Endothelial cell of umbilical vein (primary cell): ENCODE results near the gene TMEM267.
"Not testable (repeated sequence)": the region's sequence is repeated elsewhere in the genome, so short reads cannot be mapped to it uniquely, and the experiment has no call there.

Source experiments
- CTCF ChIP-seq, 2 donors: IDR thresholded peaks; 1 replicate in 1 of 2; 2 replicates in 1 of 2; pipeline ENCODE4 v1.5.1; 2011; ENCODE audit warnings: low read length in 2 of 2, mild to moderate bottlenecking in 2 of 2, moderate library complexity in 2 of 2, control low read depth in 1 of 2, inconsistent platforms in 1 of 2, low read depth in 1 of 2; ENCODE audit not compliant: insufficient read depth in 1 of 2; ENCODE audit errors: extremely low read depth in 1 of 2
- EZH2 ChIP-seq: IDR thresholded peaks from 2 replicates; pipeline ENCODE4 v1.6.1; 2012; ENCODE audit warnings: borderline replicate concordance, low read depth, mild to moderate bottlenecking, moderate library complexity, low read length, inconsistent platforms; ENCODE audit not compliant: severe bottlenecking
- GATA2 ChIP-seq: IDR thresholded peaks from 2 replicates; pipeline ENCODE4 v1.7.0; 2011; ENCODE audit warnings: low read depth, mild to moderate bottlenecking, moderate library complexity, mixed read lengths, low read length; ENCODE audit not compliant: insufficient read length, insufficient read depth
- JUN ChIP-seq: IDR thresholded peaks from 2 replicates; pipeline ENCODE4 v1.6.1; 2011; ENCODE audit warnings: borderline replicate concordance, low read depth; ENCODE audit not compliant: insufficient read length, insufficient read depth
- POLR2A ChIP-seq: IDR thresholded peaks from 2 replicates; pipeline ENCODE4 v1.6.1; 2012; ENCODE audit warnings: low read depth, mild to moderate bottlenecking, control low read depth, low read length
- POLR2AphosphoS5 ChIP-seq: IDR thresholded peaks from 2 replicates; pipeline ENCODE4 v1.6.1; 2012; ENCODE audit warnings: low read depth, mild to moderate bottlenecking, control low read depth, low read length, moderate library complexity; ENCODE audit not compliant: insufficient read depth

DNA sequence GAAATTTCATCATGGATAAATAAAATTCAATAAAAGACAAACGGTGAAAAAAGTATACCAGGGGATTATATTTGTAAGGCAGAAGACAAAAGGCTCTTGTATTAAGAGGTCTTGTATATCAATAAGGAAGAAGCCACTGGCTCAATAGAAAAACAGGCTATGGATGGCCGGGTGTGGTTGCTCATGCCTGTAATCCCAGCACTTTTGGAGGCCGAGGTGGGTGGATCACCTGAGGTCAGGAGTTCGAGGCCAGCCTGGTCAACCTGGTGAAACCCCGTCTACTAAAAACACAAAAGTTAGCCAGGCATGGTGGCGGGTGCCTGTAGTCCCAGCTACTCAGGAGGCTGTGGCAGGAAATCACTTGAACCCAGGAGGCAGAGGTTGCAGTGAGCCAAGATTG lies 60.6 kb downstream of the TMEM267 start:
- TF ChIP-seq CTCF (IDR thresholded peaks at IDR 0.05; ENCODE audit: extremely low read depth in 1 of 2, insufficient read depth in 1 of 2, low read depth in 1 of 2, low read length in 2 of 2); POLR2A; EZH2; JUN; GATA2; POLR2AphosphoS5: not testable (repeated sequence)
